ENCODE measurements around the gene KBTBD13.
"Not testable (repeated sequence)": the region's sequence is repeated elsewhere in the genome, so short reads cannot be mapped to it uniquely, and the experiment has no call there.

KBTBD13 gene

GRCh38 chr15:65069779-65070546 is 6.6 kb upstream of the KBTBD13 start:
- DNase-seq (ENCODE audit: low spot score) = no peak

- no peak for DNase-seq (ENCODE audit: low spot score)
These were observed 5.2 kb upstream of the KBTBD13 start for GRCh38 chr15:65071381-65071811.

- no peak for DNase-seq (ENCODE audit: low spot score)
These were observed 4.5 kb upstream of the KBTBD13 start for GRCh38 chr15:65072027-65072426.

GRCh38 chr15:65072617-65073016 is 3.9 kb upstream of the KBTBD13 start:
- DNase-seq (ENCODE audit: low spot score) = no peak

GRCh38 chr15:65074946-65075345 is 1.6 kb upstream of the KBTBD13 start:
- not testable (repeated sequence) for DNase-seq (ENCODE audit: low spot score)

GRCh38 chr15:65075607-65076395 is 745 bp upstream of the KBTBD13 start:
- DNase-seq (ENCODE audit: low spot score) = not testable (repeated sequence)

GRCh38 chr15:65077291-65077980 is 890 bp downstream of the KBTBD13 start:
- no peak for DNase-seq (ENCODE audit: low spot score)

- no peak for DNase-seq (ENCODE audit: low spot score)
These were observed 1.4 kb downstream of the KBTBD13 start for GRCh38 chr15:65077981-65078352.

GRCh38 chr15:65079580-65079979 is 3.0 kb downstream of the KBTBD13 start:
- no peak for DNase-seq (ENCODE audit: low spot score)

- DNase-seq (ENCODE audit: low spot score) = no peak
These were observed 4.7 kb downstream of the KBTBD13 start for GRCh38 chr15:65081270-65081669.

- DNase-seq (ENCODE audit: low spot score) = no peak
These were observed 5.2 kb downstream of the KBTBD13 start for GRCh38 chr15:65081758-65082157.

- no peak for DNase-seq (ENCODE audit: low spot score)
These were observed 5.9 kb downstream of the KBTBD13 start for GRCh38 chr15:65082303-65082953.

GRCh38 chr15:65083262-65083701 is 6.7 kb downstream of the KBTBD13 start:
- no peak for DNase-seq (ENCODE audit: low spot score)

GRCh38 chr15:65084500-65085206 is 8.1 kb downstream of the KBTBD13 start:
- DNase-seq (ENCODE audit: low spot score) = no peak

- DNase-seq (ENCODE audit: low spot score) = no peak
These were observed 8.7 kb downstream of the KBTBD13 start for GRCh38 chr15:65085207-65085753.

- peak; percentile 79 for DNase-seq (ENCODE audit: low spot score)
These were observed 9.6 kb downstream of the KBTBD13 start for GRCh38 chr15:65085990-65086679.

GRCh38 chr15:65086680-65087111 is 10.2 kb downstream of the KBTBD13 start:
- DNase-seq (ENCODE audit: low spot score) = no peak

GRCh38 chr15:65087411-65087810 is 10.9 kb downstream of the KBTBD13 start:
- no peak for DNase-seq (ENCODE audit: low spot score)

GRCh38 chr15:65087873-65088642 is 11.5 kb downstream of the KBTBD13 start:
- no peak for DNase-seq (ENCODE audit: low spot score)

GRCh38 chr15:65088643-65089021 is 12.1 kb downstream of the KBTBD13 start:
- DNase-seq (ENCODE audit: low spot score) = peak; percentile 84

Data from HuH-7.5 (cell line).